ENCODE data around the gene GUCY1A1.

Gene GUCY1A1

DNA sequence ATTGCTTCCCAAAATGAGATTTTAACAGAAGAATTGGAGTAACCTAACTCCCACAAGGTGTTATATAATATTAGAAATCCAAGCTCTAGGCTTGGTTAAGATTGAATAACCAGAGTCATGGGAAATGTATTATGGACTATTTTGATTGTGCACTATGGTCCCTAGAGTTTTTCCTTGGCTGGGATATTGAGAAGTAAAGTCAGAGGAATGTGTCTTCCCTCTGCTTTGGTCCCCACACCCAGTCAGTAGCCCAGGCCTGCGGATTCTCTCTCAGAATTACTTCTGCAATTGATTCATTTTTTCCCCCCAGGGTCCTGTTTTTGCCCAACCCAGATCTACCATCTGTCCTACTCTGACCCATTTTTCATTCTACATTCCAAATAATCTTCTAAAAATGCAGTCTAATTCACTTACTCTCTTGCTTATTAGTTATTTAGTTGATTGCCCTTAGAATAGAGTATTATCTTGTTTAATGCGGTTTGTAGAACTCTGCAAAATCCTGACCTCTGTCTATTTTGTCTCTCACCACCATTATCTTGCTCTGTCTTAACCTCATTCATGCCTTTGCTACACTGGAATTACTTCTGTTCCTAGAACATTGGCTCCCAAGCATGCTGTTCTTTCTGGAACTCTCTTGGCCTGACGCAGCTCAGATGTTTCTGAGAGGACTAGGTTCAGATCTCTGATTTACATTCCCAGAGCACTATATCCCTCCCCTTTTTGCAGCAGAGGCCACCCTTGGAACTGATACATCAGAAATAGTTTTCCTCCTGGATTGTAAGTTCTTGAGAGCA lies 23.6 kb downstream of the GUCY1A1 start:
- DNase-seq (ENCODE audit: low read depth, low spot score) = no peak

GRCh38 chr4:155692361-155692760 lies 25.7 kb downstream of the GUCY1A1 start:
- no peak for DNase-seq (ENCODE audit: low read depth, low spot score)

DNA sequence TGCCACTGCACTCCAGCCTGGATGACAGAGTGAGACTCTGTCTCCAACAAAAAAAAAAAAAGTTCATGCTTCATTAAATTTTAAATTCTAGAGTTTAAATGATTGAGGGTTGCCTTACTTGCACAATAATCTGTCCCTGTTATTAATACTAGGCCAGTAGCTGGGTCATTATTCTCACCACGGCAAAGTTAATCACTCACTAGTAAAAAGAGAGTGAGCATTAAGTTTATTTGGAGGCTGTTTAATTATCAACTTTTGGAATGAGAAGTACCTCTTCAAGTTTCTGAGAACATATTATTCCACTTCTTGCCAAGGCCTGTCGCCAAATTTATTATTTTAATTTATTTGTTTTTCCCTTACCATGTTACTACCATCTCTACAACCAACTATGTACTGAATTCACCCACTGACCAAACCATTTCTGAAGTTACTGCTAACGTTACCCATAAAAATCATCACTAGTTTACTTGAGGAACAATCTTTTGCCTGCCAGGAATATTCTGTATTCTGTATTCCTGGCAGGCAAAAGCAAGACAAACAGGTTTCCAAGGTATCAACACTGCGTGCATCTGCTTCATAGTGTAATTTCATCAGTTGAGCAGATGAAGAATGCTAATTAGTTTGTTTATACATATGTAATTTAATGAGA lies 26.5 kb downstream of the GUCY1A1 start:
- DNase-seq (ENCODE audit: low read depth, low spot score) = no peak

DNA sequence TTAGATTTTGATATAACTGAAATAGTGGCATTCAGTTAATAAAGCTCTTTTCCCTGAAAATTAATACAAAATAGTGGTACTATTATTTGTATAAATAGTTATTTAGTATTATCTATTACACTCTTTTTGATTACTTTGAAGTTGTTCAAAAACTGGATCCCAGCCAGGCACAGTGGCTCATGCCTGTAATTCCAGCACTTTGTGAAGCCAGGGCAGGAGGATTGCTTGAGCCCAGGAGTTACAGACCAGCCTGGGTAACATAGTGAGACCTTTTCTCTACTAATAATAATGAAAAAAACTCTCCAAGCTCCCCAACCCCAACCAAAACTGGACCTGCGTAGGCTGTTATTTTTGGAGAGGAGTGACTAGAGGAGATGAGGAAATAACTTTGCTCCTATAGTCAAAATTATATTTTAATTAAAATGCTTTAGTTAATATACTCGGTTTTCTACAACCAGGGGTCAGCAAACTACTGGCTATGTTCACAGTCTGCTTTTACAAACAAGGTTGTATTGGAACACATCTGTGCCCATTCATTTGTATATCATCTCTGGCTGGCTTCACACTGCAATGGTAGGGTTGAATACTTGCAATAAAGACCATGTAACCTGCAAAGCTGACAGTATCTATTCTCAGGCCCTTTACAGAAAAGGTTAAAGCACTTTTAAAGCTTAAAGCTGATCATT lies 27.6 kb downstream of the GUCY1A1 start:
- DNase-seq (ENCODE audit: low read depth, low spot score) = no peak

DNA sequence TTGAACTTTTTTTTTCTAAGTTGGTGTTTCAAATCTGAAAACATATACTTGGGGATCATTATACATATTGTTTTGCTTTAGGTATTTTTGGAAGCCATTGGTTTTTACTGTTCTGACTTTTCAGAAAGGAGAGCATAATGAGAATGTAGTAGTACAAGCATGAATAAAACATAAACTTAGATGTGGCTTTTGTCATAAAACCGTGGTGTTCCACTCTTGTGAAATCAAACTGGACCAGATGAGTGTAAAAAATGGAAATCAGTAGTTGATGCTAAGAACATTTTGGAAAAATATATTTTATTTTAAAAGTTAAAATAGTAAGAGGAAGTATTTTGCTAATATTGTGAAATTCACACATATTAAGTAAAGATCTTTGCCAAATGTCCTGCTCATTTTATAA lies 29.6 kb downstream of the GUCY1A1 start:
- no peak for DNase-seq (ENCODE audit: low read depth, low spot score)

DNA sequence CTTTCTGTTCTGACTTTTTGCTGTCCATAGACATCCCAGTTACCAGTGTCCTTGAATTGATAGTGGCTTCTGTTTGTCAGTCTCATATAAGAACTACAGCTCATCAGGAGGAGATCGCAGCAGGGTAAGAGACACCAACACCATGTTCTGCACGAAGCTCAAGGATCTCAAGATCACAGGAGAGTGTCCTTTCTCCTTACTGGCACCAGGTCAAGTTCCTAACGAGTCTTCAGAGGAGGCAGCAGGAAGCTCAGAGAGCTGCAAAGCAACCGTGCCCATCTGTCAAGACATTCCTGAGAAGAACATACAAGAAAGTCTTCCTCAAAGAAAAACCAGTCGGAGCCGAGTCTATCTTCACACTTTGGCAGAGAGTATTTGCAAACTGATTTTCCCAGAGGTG lies 30.1 kb downstream of the GUCY1A1 start:
- no peak for DNase-seq (ENCODE audit: low read depth, low spot score)

DNA sequence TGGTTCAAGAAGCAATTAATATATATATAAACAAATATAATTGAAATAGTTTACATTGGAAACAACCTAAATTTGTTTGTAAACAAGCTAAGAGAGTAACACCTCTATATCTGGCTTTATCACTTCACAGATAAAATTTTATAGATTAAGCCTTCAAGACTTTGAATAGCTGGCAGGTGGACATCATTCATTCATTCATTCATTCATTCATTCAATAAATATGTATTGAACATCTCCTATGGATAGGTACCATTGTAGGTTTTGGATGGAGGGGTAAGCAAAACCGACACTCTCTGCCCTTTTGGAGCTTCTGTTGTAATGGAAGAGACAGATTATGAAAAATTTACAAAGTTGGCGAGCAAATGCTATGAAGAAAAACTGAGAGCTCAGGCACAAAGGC lies 35.2 kb downstream of the GUCY1A1 start:
- no peak for DNase-seq (ENCODE audit: low read depth, low spot score)

- no peak for DNase-seq (ENCODE audit: low read depth, low spot score)
These were observed 37.0 kb downstream of the GUCY1A1 start for GRCh38 chr4:155703486-155704247.

DNA sequence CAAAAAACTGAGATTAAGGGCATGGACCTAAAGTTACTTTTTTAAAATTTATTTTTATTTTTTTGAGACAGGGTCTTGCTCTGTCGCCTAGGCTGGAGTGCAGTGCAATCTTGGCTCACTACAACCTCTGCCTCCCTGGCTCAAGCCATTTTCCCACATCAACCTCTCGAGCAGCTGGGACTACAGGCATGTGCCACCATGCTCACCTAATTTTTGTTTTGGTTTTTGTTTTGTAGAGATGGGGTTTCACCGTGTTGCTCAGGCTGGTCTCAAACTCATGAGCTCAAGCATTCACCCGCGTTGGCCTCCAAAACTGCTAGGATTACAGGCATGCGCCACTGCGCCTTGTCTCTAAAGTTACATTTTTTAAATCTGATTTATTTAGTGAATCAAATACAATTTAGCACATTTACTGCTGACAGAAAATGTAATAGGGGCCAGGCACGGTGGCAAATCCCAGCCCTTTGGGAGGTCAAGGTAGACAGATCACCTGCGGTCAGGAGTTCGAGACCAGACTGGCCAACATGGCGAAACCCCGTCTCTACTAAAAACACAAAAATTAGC lies 38.3 kb downstream of the GUCY1A1 start:
- no peak for DNase-seq (ENCODE audit: low read depth, low spot score)

- no peak for DNase-seq (ENCODE audit: low read depth, low spot score)
These were observed 39.0 kb downstream of the GUCY1A1 start for GRCh38 chr4:155705664-155706063.

- DNase-seq (ENCODE audit: low read depth, low spot score) = no peak
These were observed 39.5 kb downstream of the GUCY1A1 start for GRCh38 chr4:155706147-155706546.

GRCh38 chr4:155707251-155707650 lies 40.6 kb downstream of the GUCY1A1 start:
- no peak for DNase-seq (ENCODE audit: low read depth, low spot score)

GRCh38 chr4:155708782-155709181 lies 42.1 kb downstream of the GUCY1A1 start:
- no peak for DNase-seq (ENCODE audit: low read depth, low spot score)

GRCh38 chr4:155709918-155710317 lies 43.3 kb downstream of the GUCY1A1 start:
- DNase-seq (ENCODE audit: low read depth, low spot score) = no peak

DNA sequence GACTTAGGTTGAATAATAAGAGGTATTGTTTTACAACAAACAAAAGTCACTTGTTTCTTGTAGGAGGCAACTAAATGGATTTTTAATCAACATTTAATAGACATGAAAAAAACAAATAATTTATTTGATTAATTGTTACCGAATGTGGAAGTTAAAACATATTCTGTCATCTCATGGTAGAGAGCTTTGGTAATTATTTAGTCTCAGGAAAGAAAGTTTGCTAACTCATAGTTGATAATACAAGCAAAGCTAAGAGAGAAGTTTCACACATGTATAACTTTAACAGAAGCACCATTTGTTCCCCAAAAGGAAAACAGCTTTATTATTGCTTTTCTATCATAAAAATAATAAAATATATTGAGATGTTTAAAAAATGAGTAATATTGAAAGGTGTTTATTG lies 44.9 kb downstream of the GUCY1A1 start:
- DNase-seq (ENCODE audit: low read depth, low spot score) = no peak

- no peak for DNase-seq (ENCODE audit: low read depth, low spot score)
These were observed 46.2 kb downstream of the GUCY1A1 start for GRCh38 chr4:155712846-155713245.

DNA sequence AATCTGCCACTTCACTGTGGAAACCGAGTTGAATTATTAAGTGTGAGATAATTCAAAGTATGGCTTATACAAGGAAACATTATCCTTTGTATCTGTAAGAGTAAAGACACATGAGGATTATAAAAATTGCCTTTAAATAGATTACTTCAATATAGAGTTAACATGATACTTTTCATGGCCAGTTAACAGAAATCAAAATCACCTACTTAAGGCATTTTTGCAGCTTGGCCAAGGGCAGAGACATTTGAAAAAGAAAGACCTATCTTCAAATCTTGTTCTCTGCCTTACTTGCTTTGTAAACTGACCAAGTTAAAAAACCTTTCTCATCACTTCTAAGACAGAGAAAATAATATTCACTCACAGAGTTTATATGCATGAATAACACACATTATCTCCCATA lies 47.3 kb downstream of the GUCY1A1 start:
- no peak for DNase-seq (ENCODE audit: low read depth, low spot score)

DNA sequence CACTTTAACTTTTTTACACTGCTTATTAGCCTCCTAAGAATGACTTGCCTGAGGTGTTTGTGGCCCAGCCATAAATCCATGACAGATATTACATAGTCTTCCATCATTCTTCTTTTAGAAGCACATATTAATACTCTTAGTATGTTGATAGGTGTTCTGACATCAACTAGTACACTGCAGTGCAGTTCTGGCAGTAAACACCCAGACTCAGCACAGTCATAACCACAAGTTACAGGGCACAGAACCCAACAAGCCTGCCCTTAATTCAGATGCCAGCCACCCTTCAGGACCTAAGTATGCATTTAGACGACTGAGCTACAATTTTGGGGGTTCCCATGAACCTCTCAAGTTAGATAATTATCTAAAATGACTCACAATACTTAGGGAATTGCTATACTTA lies 55.7 kb downstream of the GUCY1A1 start:
- DNase-seq (ENCODE audit: low read depth, low spot score) = no peak

- no peak for DNase-seq (ENCODE audit: low read depth, low spot score)
These were observed 56.3 kb downstream of the GUCY1A1 start for GRCh38 chr4:155722816-155723499.

DNA sequence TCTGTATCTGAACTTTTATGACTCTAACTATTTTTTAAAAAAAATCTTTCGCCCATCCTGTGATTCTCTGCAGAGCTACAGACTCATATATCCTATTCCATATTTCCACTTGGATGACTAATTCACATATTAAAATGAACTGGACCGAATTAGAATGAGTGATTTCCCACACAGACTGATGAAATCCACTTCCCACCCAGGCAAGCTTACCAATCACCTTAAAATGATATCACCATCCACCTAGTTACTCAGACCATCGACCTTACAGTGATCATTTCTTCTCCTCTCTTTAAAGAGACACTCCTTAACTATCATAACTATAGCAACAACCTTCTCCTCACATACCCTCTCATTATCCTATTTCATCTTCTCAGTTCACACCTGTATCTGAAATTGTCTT lies 58.1 kb downstream of the GUCY1A1 start:
- DNase-seq (ENCODE audit: low read depth, low spot score) = no peak

DNA sequence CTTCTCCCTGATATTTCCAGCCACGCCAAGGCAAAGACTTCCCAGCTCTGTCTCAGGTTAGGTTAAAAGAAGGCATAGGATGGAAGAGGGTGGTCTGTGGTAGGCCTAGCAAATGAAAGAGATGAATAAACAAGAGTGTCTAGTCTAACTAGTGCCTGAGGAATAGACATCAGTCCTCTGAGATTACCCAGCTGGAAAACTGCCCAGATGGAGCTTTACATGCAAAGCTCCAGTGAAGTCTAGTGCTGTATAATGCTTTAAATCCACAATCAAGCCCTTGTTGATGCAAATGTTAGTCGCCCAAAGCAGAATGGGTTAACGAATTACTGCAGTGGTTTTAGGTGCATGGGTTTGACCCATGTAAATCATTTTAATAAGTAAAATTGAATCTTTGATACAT lies 67.4 kb downstream of the GUCY1A1 start:
- DNase-seq (ENCODE audit: low read depth, low spot score) = no peak

Data from brain pericyte (primary cell).